Activated T-helper 2 cell treated with anti-CD3 and anti-CD28 coated beads, Interferon-gamma antibody, Interleukin-2, Interleukin-4, amounts not matched to agents 10 μg/mL and 5 μg/mL and 100 μg/mL, durations not matched to agents 14 hours and 24 hours and 36 hours (primary cell): ENCODE results near the gene PTPRU. TPM values are rescaled to one million over a fixed set of nuclear protein-coding genes. Genes with fewer than 3 reads are reported as not detected.
"Not testable (repeated sequence)": the region's sequence is repeated elsewhere in the genome, so short reads cannot be mapped to it uniquely, and the experiment has no call there.

Experiments
- DNase-seq: peaks from one replicate; pipeline ENCODE4 v3.0.0; 2021; ENCODE audit warnings: low spot score
- H3K27ac Mint-ChIP-seq: one replicate; pipeline ENCODE4 v1.8.0; 2021; ENCODE audit warnings: mixed read lengths
- H3K27me3 Mint-ChIP-seq: one replicate; pipeline ENCODE4 v1.8.0; 2021; ENCODE audit warnings: low read depth, mixed read lengths
- H3K36me3 Mint-ChIP-seq: one replicate; pipeline ENCODE4 v1.8.0; 2021; ENCODE audit warnings: low read depth, mixed read lengths
- H3K4me1 Mint-ChIP-seq: one replicate; pipeline ENCODE4 v1.8.0; 2021; ENCODE audit warnings: low read depth, mixed read lengths
- H3K4me3 Mint-ChIP-seq: one replicate; pipeline ENCODE4 v1.8.0; 2021; ENCODE audit warnings: low read depth, mild to moderate bottlenecking, moderate library complexity, mixed read lengths
- H3K9me3 Mint-ChIP-seq: one replicate; pipeline ENCODE4 v1.8.0; 2021; ENCODE audit warnings: mixed read lengths
- intact Hi-C: fragments of 100-400 bp; cut with micrococcal nuclease; formaldehyde crosslinking; loops from one replicate; pipeline ENCODE4 v1.15.1; 2023
- total RNA-seq: library from RNA; stranded (reverse); gene quantifications from 2 replicates; pipeline ENCODE4 v1.2.3, GENCODE V29; 2022

The PTPRU gene
- total RNA-seq, 1 donor from 2014 or later, result 0.30 TPM

GRCh38 chr1:29298246-29298645, 61.9 kb downstream of the PTPRU start:
- Mint-ChIP-seq H3K4me1 (no peaks in the 10 kb centered on the region), H3K27me3 (peaks cover 10% of the 10 kb centered on the region), H3K36me3 (no peaks in the 10 kb centered on the region), H3K9me3 (no peaks in the 10 kb centered on the region), H3K4me3 (no peak overlapping the region), H3K27ac (no peak overlapping the region)
- intact Hi-C loops, result no loop called here
- DNase-seq, result no peak

DNA sequence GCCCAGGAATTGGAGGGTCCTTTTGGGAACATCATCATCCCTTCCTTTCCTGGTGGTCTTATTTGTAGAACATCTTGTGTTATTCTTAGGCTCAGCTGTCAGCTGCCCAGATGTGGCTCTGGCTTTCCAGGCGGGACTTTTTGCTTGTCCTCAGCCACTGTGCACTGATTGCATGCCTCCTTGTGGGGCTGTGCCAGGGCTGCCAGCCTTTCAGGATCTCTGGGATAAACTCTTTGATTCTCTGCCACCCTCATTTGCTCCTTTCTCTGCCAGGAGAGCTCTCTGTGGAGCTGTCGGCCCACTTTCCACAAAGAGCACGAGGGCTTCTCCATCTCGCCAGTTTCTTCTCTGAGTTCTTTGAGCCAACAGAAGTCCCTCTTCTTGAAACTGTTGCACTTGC, 63.1 kb downstream of the PTPRU start:
- intact Hi-C loops, result no loop called here
- peaks cover 10% of the 10 kb centered on the region for H3K27me3 Mint-ChIP-seq
- no peak overlapping the region for H3K27ac Mint-ChIP-seq
- H3K9me3 Mint-ChIP-seq, result no peaks in the 10 kb centered on the region
- H3K4me1 Mint-ChIP-seq, result no peaks in the 10 kb centered on the region
- no peak overlapping the region for H3K4me3 Mint-ChIP-seq
- DNase-seq, result no peak
- H3K36me3 Mint-ChIP-seq, result no peaks in the 10 kb centered on the region

DNA sequence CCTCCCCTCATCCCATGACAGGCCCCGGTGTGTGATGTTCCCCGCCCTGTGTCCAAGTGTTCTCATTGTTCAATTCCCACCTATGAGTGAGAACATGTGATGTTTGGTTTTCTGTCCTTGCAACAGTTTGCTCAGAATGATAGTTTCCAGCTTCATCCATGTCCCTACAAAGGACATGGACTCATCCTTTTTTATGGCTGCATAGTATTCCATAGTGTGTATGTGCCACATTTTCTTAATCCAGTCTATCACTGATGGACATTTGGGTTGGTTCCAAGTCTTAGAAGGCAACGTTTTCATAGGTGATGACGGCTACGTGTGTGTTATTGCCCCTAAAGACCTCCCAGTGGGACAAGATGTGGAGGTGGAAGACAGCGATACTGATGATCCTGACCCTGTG, 65.4 kb downstream of the PTPRU start:
- H3K4me1 Mint-ChIP-seq, H3K27ac Mint-ChIP-seq, H3K27me3 Mint-ChIP-seq, H3K36me3 Mint-ChIP-seq, DNase-seq, intact Hi-C loops, H3K9me3 Mint-ChIP-seq, H3K4me3 Mint-ChIP-seq: not testable (repeated sequence)

GRCh38 chr1:29303201-29304024, 67.1 kb downstream of the PTPRU start:
- no peaks in the 10 kb centered on the region for H3K27me3 Mint-ChIP-seq
- no peak overlapping the region for H3K27ac Mint-ChIP-seq
- no peaks in the 10 kb centered on the region for H3K9me3 Mint-ChIP-seq
- no peaks in the 10 kb centered on the region for H3K36me3 Mint-ChIP-seq
- no peak for DNase-seq
- H3K4me3 Mint-ChIP-seq, result no peak overlapping the region
- intact Hi-C loops, result no loop called here
- H3K4me1 Mint-ChIP-seq, result no peaks in the 10 kb centered on the region

DNA sequence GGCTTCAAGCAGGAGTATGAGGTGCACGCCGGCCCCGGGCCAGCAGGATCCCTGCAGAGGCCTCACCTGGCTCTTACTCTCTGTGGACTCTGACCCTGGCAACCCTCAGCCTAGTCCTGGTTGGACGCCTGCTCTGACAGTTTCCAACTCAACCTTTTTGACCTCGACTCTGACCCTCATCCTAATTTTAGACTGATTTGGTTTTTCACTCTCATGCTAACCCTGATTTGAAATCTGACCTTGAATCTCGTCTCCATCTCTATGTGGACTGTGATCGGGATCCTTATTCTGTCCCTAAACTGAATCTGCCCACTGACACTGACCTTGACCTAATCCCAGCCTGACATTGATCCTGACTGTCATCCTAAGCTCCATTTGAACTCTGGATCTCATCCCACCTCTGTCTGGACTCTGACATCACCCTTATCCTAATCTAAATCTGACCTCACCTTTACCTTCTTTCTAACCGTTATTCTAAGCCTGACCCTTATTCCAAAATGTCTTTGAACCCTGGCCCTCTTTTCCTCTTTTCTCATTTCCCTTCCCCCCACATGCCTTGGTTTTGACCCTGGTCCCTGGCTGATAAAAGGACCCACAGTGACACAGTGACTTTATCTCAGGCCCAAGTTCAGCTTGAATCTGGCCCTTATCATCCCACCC, 67.8 kb downstream of the PTPRU start:
- no peaks in the 10 kb centered on the region for H3K9me3 Mint-ChIP-seq
- H3K27ac Mint-ChIP-seq, result no peak overlapping the region
- no peak overlapping the region for H3K4me3 Mint-ChIP-seq
- H3K4me1 Mint-ChIP-seq, result no peaks in the 10 kb centered on the region
- no peak for DNase-seq
- intact Hi-C loops, result no loop called here
- no peaks in the 10 kb centered on the region for H3K36me3 Mint-ChIP-seq
- H3K27me3 Mint-ChIP-seq, result no peaks in the 10 kb centered on the region

DNA sequence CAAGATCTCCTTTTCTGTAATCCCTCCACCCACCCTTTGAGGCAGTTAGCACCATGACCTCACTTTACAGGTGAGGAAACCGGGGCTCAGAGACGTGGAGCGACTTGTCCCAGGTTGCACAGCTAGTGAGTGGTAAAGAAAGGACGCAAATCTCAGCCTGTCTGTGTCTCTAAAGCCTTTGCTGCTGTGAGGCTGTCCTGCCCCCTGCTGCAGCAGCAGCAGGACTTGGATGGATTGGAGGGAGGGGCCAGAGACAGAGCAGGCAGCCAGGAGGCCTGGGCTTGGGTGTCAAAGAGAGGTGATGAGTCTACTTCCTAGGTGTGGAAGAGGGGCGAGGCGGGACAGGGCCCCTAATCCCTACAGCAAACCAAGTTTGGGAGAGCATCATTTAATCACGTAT, 69.6 kb downstream of the PTPRU start:
- no peak overlapping the region for H3K4me3 Mint-ChIP-seq
- intact Hi-C loops, result no loop called here
- DNase-seq, result no peak
- no peaks in the 10 kb centered on the region for H3K4me1 Mint-ChIP-seq
- no peaks in the 10 kb centered on the region for H3K36me3 Mint-ChIP-seq
- H3K9me3 Mint-ChIP-seq, result no peaks in the 10 kb centered on the region
- no peaks in the 10 kb centered on the region for H3K27me3 Mint-ChIP-seq
- H3K27ac Mint-ChIP-seq, result no peak overlapping the region

DNA sequence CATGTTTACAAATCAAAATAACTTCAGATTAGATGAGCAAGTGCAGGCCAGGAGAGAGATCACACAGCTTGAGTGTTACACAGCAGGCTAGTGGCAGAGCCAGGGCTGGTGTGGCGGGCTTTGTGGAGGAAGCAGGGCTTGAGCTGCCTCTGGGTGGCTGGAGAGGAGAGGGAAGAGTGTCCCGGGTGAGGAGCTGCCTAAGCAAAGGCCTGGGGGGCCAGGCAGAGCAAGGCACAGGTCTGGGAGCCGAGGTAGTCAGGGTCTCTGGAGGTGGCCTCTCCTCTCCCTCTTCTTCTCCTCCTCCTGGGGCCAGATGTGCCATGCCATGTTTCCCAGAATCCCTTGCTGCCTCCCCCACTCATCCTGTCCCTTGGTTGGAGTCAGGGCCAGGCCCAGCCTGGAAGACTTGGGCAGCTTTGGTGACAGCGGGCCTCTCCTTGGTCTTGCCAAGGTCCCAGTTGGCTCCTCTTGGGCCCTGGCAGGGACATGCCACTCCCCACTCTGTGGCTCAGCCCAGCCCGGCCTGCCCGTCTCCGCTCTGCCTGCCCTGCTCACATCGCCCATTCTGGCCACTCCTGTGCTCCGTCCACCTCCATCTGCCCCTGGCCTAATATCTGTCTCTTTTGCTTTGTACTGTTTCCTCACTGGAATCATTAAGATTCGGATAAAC, 70.3 kb downstream of the PTPRU start:
- intact Hi-C loops, result no loop called here
- no peak for DNase-seq
- H3K9me3 Mint-ChIP-seq, result no peaks in the 10 kb centered on the region
- no peak overlapping the region for H3K4me3 Mint-ChIP-seq
- H3K27me3 Mint-ChIP-seq, result no peaks in the 10 kb centered on the region
- H3K36me3 Mint-ChIP-seq, result no peaks in the 10 kb centered on the region
- H3K4me1 Mint-ChIP-seq, result no peaks in the 10 kb centered on the region
- H3K27ac Mint-ChIP-seq, result no peak overlapping the region

GRCh38 chr1:29309075-29309474, 72.8 kb downstream of the PTPRU start:
- Mint-ChIP-seq H3K9me3 (no peaks in the 10 kb centered on the region), H3K36me3 (no peaks in the 10 kb centered on the region), H3K4me1 (no peaks in the 10 kb centered on the region), H3K4me3 (no peak overlapping the region), H3K27ac (no peak overlapping the region), H3K27me3 (no peaks in the 10 kb centered on the region)
- intact Hi-C loops, result no loop called here
- no peak for DNase-seq

DNA sequence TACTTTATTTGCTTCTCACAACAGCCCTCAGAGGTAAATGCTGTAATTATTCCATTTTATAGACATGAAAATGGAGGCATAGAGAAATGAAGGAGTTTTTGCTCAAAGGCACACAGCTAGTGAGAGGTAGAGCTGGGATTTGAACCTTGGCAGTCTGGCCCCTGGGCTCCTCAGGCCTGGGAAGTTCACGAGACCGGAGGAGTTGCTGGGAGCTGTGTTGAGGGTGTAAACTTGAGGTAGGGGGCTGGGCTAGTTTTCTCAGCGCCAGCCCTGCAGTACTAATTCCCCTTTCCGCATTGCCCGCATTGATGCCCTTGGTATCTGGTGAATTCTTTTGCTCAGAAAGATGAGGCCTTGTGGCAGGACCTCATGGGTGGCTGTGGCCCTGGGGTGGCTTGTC, 73.3 kb downstream of the PTPRU start:
- intact Hi-C loops, result no loop called here

GRCh38 chr1:29310616-29311180, 74.4 kb downstream of the PTPRU start:
- no peak for DNase-seq
- Mint-ChIP-seq H3K4me3 (no peak overlapping the region), H3K27me3 (no peaks in the 10 kb centered on the region), H3K9me3 (no peaks in the 10 kb centered on the region), H3K36me3 (no peaks in the 10 kb centered on the region), H3K4me1 (no peaks in the 10 kb centered on the region), H3K27ac (no peak overlapping the region)
- intact Hi-C loops, result no loop called here

More for the DNA sequence above, 73.3 kb downstream of the PTPRU start:
- Mint-ChIP-seq H3K27me3 (no peaks in the 10 kb centered on the region), H3K27ac (no peak overlapping the region), H3K9me3 (no peaks in the 10 kb centered on the region), H3K36me3 (no peaks in the 10 kb centered on the region), H3K4me3 (no peak overlapping the region), H3K4me1 (no peaks in the 10 kb centered on the region)
- no peak for DNase-seq

- no peak overlapping the region for H3K27ac Mint-ChIP-seq
- H3K36me3 Mint-ChIP-seq, result no peaks in the 10 kb centered on the region
- intact Hi-C loops, result no loop called here
- no peaks in the 10 kb centered on the region for H3K9me3 Mint-ChIP-seq
- no peaks in the 10 kb centered on the region for H3K27me3 Mint-ChIP-seq
- no peak overlapping the region for H3K4me3 Mint-ChIP-seq
- DNase-seq, result no peak
- no peaks in the 10 kb centered on the region for H3K4me1 Mint-ChIP-seq
Measured at GRCh38 chr1:29311352-29312030, 75.2 kb downstream of the PTPRU start.

DNA sequence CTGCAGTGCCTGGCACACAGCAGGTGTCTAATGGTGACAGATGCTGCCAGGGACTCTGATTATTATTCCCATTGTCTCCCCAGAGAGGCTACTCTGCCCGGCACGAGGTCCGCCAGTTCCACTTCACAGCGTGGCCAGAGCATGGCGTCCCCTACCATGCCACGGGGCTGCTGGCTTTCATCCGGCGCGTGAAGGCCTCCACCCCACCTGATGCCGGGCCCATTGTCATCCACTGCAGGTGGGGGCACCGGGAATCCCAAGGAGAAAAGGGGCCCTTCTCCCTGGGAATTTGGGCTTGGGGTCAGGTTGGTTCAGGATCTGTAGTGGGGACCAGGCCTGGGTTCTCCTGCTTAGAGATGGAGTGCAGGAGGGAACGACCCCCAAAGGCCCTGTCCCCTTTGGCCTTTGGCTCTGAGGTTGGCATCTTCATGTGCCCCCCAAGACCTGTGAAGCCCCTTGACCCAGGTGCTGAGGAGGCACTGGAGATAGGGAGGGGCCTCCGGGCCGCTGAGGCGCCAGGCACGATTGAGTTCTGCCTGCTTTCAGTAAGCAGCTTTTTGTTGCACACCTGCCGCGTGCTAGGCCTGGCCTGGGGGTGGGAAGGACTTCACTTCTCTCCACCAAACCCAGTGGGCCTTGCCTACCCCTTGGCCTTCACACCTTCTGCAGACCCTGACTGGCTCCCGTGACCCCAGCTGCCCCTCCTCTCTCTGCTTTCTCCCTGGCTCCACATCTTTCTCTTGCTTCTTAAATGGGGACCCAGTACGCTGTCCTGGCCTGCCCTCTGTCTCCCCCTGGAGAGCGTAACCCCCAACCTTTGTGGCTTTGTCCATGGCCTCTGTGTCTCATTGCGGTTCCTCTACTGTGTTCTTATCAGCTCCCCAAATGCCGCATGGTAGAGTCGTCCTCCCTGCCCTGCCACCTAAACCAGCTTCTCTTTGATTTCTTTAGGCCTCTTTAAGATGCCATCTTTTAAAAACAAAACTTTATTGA, 76.4 kb downstream of the PTPRU start:
- intact Hi-C loops, result no loop called here
- no peak for DNase-seq
- Mint-ChIP-seq H3K27me3 (no peaks in the 10 kb centered on the region), H3K9me3 (no peaks in the 10 kb centered on the region), H3K4me3 (no peak overlapping the region), H3K36me3 (no peaks in the 10 kb centered on the region), H3K4me1 (no peaks in the 10 kb centered on the region), H3K27ac (no peak overlapping the region)
